ENCODE data around the gene PIP.

- TF ChIP-seq CTCF (IDR thresholded peaks at IDR 0.05), result no peak
- TF ChIP-seq EP300 (IDR thresholded peaks at IDR 0.05), result no peak
Measured at GRCh38 chr7:143177374-143178119, 45.7 kb downstream of the PIP start.

All from sigmoid colon (tissue), 4 donors.